ENCODE results near the gene SYTL3.

- TF ChIP-seq CTCF (IDR thresholded peaks at IDR 0.05): no peak
- TF ChIP-seq EP300 (IDR thresholded peaks at IDR 0.05): no peak
- no peak for TF ChIP-seq POLR2A (IDR thresholded peaks at IDR 0.05)
These were observed 55.7 kb downstream of the SYTL3 start for GRCh38 chr6:158705386-158706126.

Measured in stomach (tissue), 4 donors.